H9 (cell line): ENCODE measurements around the gene FAM227B. TPM values are rescaled to one million over a fixed set of nuclear protein-coding genes. Genes with fewer than 3 reads are reported as not detected.

ENCODE experiments used
- DNase-seq: peaks from one replicate; pipeline ENCODE4 v3.0.0-alpha.2; 2017
- H2AFZ ChIP-seq: one replicate; pipeline ENCODE4 v1.6.1; 2013; ENCODE audit warnings: mild to moderate bottlenecking, low read length, control low read depth, moderate library complexity
- H2AK5ac ChIP-seq: 2 replicates; pipeline ENCODE4 v1.6.1; 2013; ENCODE audit warnings: low read length, control low read depth, mixed read lengths; ENCODE audit not compliant: insufficient read length
- H2BK120ac ChIP-seq: one replicate; pipeline ENCODE4 v1.6.1; 2013; ENCODE audit warnings: low read depth, mild to moderate bottlenecking, low read length, control low read depth, inconsistent platforms; ENCODE audit not compliant: poor library complexity, severe bottlenecking
- H2BK12ac ChIP-seq: 2 replicates; pipeline ENCODE4 v1.6.1; 2013; ENCODE audit warnings: low read length, control low read depth, mixed read lengths, low read depth; ENCODE audit not compliant: insufficient read length
- H2BK15ac ChIP-seq: 2 replicates; pipeline ENCODE4 v1.6.1; 2013; ENCODE audit warnings: low read depth, low read length, control low read depth
- H2BK20ac ChIP-seq: one replicate; pipeline ENCODE4 v1.6.1; 2013; ENCODE audit warnings: low read depth, mild to moderate bottlenecking, low read length, control low read depth, inconsistent platforms; ENCODE audit not compliant: poor library complexity, severe bottlenecking
- H2BK5ac ChIP-seq: 2 replicates; pipeline ENCODE4 v1.6.1; 2013; ENCODE audit warnings: low read length, control low read depth, mixed read lengths; ENCODE audit not compliant: insufficient read length
- H3K14ac ChIP-seq: 2 replicates; pipeline ENCODE4 v1.6.1; 2013; ENCODE audit warnings: low read length, control low read depth; ENCODE audit not compliant: insufficient read depth
- H3K18ac ChIP-seq: 2 replicates; pipeline ENCODE4 v1.6.1; 2013; ENCODE audit warnings: low read depth, mild to moderate bottlenecking, mixed read lengths, low read length, control low read depth; ENCODE audit not compliant: insufficient read length
- H3K23ac ChIP-seq: 2 replicates; pipeline ENCODE4 v1.6.1; 2013; ENCODE audit warnings: low read length, control low read depth, mixed read lengths, low read depth; ENCODE audit not compliant: insufficient read length
- H3K23me2 ChIP-seq: 2 replicates; pipeline ENCODE4 v1.6.1; 2013; ENCODE audit warnings: low read depth, mild to moderate bottlenecking, mixed read lengths, low read length, control low read depth; ENCODE audit not compliant: insufficient read length, poor library complexity, severe bottlenecking
- H3K27ac ChIP-seq: 2 replicates; pipeline ENCODE4 v1.5.1; 2013; ENCODE audit warnings: low read length, control low read depth, mixed read lengths, low read depth; ENCODE audit not compliant: insufficient read length
- H3K27me3 ChIP-seq: 2 replicates; pipeline ENCODE4 v1.6.1; 2013; ENCODE audit warnings: low read length, control low read depth, inconsistent platforms; ENCODE audit not compliant: insufficient read depth
- H3K4ac ChIP-seq: 2 replicates; pipeline ENCODE4 v1.6.1; 2013; ENCODE audit warnings: low read depth, mild to moderate bottlenecking, control low read depth, inconsistent platforms, low read length, moderate library complexity
- H3K4me1 ChIP-seq: 2 replicates; pipeline ENCODE4 v1.6.1; 2013; ENCODE audit warnings: low read length, control low read depth, inconsistent platforms; ENCODE audit not compliant: insufficient read depth
- H3K4me2 ChIP-seq: 2 replicates; pipeline ENCODE4 v1.6.1; 2013; ENCODE audit warnings: low read length, control low read depth, mixed read lengths; ENCODE audit not compliant: insufficient read length, insufficient read depth
- H3K56ac ChIP-seq: 2 replicates; pipeline ENCODE4 v1.6.1; 2013; ENCODE audit warnings: low read depth, mild to moderate bottlenecking, mixed read lengths, low read length, control low read depth; ENCODE audit not compliant: insufficient read length
- H3K79me1 ChIP-seq: 2 replicates; pipeline ENCODE4 v1.6.1; 2013; ENCODE audit warnings: low read depth, mild to moderate bottlenecking, moderate library complexity, low read length, control low read depth, inconsistent platforms; ENCODE audit not compliant: insufficient read depth, poor library complexity, severe bottlenecking
- H3K79me2 ChIP-seq: 2 replicates; pipeline ENCODE4 v1.6.1; 2013; ENCODE audit warnings: low read length, control low read depth, inconsistent platforms; ENCODE audit not compliant: insufficient read depth
- H3K9ac ChIP-seq: 2 replicates; pipeline ENCODE4 v1.6.1; 2013; ENCODE audit warnings: low read length, control low read depth, mixed read lengths; ENCODE audit not compliant: insufficient read length; ENCODE audit errors: extremely low read depth
- H3K9me3 ChIP-seq: one replicate; pipeline ENCODE4 v1.6.1; 2013; ENCODE audit warnings: low read depth, low read length, inconsistent platforms; ENCODE audit not compliant: control insufficient read depth
- H3T11ph ChIP-seq: one replicate; pipeline ENCODE4 v1.6.1; 2013; ENCODE audit warnings: mild to moderate bottlenecking, low read length, control low read depth, inconsistent platforms
- H4K20me1 ChIP-seq: one replicate; pipeline ENCODE4 v1.6.1; 2013; ENCODE audit not compliant: control insufficient read depth, insufficient read length, insufficient read depth
- H4K5ac ChIP-seq: 2 replicates; pipeline ENCODE4 v1.6.1; 2013; ENCODE audit warnings: low read depth, mild to moderate bottlenecking, mixed read lengths, low read length, control low read depth; ENCODE audit not compliant: insufficient read length
- H4K8ac ChIP-seq: replicated peaks from 2 replicates; pipeline ENCODE4 v1.6.1; 2013; ENCODE audit warnings: low read length, control low read depth, mixed read lengths, low read depth; ENCODE audit not compliant: insufficient read length
- H4K91ac ChIP-seq: 2 replicates; pipeline ENCODE4 v1.6.1; 2013; ENCODE audit warnings: low read depth, mild to moderate bottlenecking, moderate library complexity, mixed read lengths, low read length, control low read depth; ENCODE audit not compliant: insufficient read length
- H3K27ac Mint-ChIP-seq, 3 experiments: 2 replicates in 2 of 3; 3 replicates in 1 of 3; pipeline ENCODE4 v1.8.0; 2020 to 2021; ENCODE audit warnings: mixed read lengths in 3 of 3, mild to moderate bottlenecking in 1 of 3, moderate library complexity in 1 of 3
- H3K27me3 Mint-ChIP-seq: 2 replicates; pipeline ENCODE4 v1.8.0; 2021; ENCODE audit warnings: low read depth, mild to moderate bottlenecking, moderate library complexity, mixed read lengths
- H3K36me3 Mint-ChIP-seq, 3 experiments: 2 replicates in 2 of 3; 3 replicates in 1 of 3; pipeline ENCODE4 v1.8.0; 2020 to 2021; ENCODE audit warnings: low read depth in 3 of 3, mixed read lengths in 3 of 3; ENCODE audit not compliant: insufficient read depth in 1 of 3
- H3K4me1 Mint-ChIP-seq, 2 experiments: 2 replicates each; pipeline ENCODE4 v1.8.0; 2020; ENCODE audit warnings: mixed read lengths in 2 of 2
- H3K4me3 Mint-ChIP-seq, 2 experiments: 2 replicates in 1 of 2; 3 replicates in 1 of 2; pipeline ENCODE4 v1.8.0; 2020 to 2021; ENCODE audit warnings: mild to moderate bottlenecking in 2 of 2, mixed read lengths in 2 of 2, moderate library complexity in 1 of 2
- H3K9me3 Mint-ChIP-seq, 2 experiments: 2 replicates in 1 of 2; 3 replicates in 1 of 2; pipeline ENCODE4 v1.8.0; 2020; ENCODE audit warnings: mild to moderate bottlenecking in 2 of 2, mixed read lengths in 2 of 2, moderate library complexity in 1 of 2
- CTCF ChIP-seq: fragments of 200-600 bp; sonication (generic); conservative IDR thresholded peaks from 3 replicates; pipeline ENCODE4 v1.8.0; 2021; ENCODE audit warnings: antibody characterized with exemption, mild to moderate bottlenecking
- WGBS: extraction: QIAGEN DNeasy Blood & Tissue Kit; methylation state at CpG from one replicate; pipeline ENCODE4 v1.1.7; 2013; ENCODE audit warnings: missing lambda C conversion rate, low lambda C conversion rate, mixed read lengths; ENCODE audit not compliant: insufficient read length; ENCODE audit errors: extremely low coverage; 5-methylcytosine and 5-hydroxymethylcytosine counted together
- total RNA-seq: library from RNA; stranded (reverse); gene quantifications from 2 replicates; pipeline ENCODE4 v1.2.1, GENCODE V29; 2021

FAM227B gene
- total RNA-seq, 1 experiment from 2014 or later = 5.5 TPM

- Histone ChIP-seq H3K4me1 (no peaks in the 10 kb centered on the region; the same call in 1 of the 2 replicates), H3K79me2 (no peaks in the 10 kb centered on the region), H4K8ac (no peak overlapping the region), H3K9me3 (no peaks in the 10 kb centered on the region), H3K14ac (no peak overlapping the region), H3T11ph (no peak overlapping the region), H4K5ac (no peak overlapping the region), H3K4ac (no peak overlapping the region), H3K27ac (no peak overlapping the region), H3K79me1 (no peaks in the 10 kb centered on the region), H4K20me1 (no peaks in the 10 kb centered on the region), H2AFZ (no peak overlapping the region), H4K91ac (no peak overlapping the region), H2AK5ac (no peak overlapping the region), H3K4me2 (no peak overlapping the region), H2BK15ac (no peak overlapping the region), H3K9ac (no peak overlapping the region), H3K23me2 (no peaks in the 10 kb centered on the region), H2BK120ac (no peak overlapping the region), H2BK5ac (no peak overlapping the region), H3K23ac (no peak overlapping the region), H3K18ac (no peak overlapping the region), H2BK20ac (no peak overlapping the region), H2BK12ac (no peak overlapping the region), H3K56ac (no peak overlapping the region), H3K27me3 (no peaks in the 10 kb centered on the region)
- Mint-ChIP-seq H3K36me3 (no peaks in the 10 kb centered on the region), H3K27ac (no peak overlapping the region; a peak in 1 of 7 replicates), H3K4me3 (no peak overlapping the region), H3K4me1 (peaks cover 3 to 5% of the 10 kb centered on the region in 2 experiments; a peak in 3 of 4 replicates), H3K27me3 (no peaks in the 10 kb centered on the region), H3K9me3 (no peaks in the 10 kb centered on the region)
- peak; percentile 31 for DNase-seq
- WGBS = no CpG with 5 or more reads among the region's 9 CpGs
- TF ChIP-seq CTCF = peak; percentile 92
Measured at GRCh38 chr15:49421991-49422390, 198.6 kb downstream of the FAM227B start.
